PC-9 (cell line): Measurements from ENCODE around the gene APOB. TPM values are rescaled to one million over a fixed set of nuclear protein-coding genes. Genes with fewer than 3 reads are reported as not detected.
A peak's percentile ranks its signal among the peaks of the same experiment; 100 is the strongest.

Experiments used
- BruUV-seq: library from RNA; stranded (reverse); fragments of 400-500 nt; replicated peaks from 2 replicates; lab custom pipeline; 2021; lab: Mats Ljungman, UMichigan
- CTCF ChIA-PET: fragments of 300-600 bp; sonication (Branson Sonifier 250); formaldehyde crosslinking; loops from one replicate; lab custom pipeline; 2022; ENCODE audit warnings: antibody characterized with exemption; lab: Charles Lee
- POLR2A ChIA-PET: fragments of 300-600 bp; sonication (Branson Sonifier 250); formaldehyde crosslinking; loops from one replicate; lab custom pipeline; 2022; ENCODE audit warnings: antibody characterized with exemption; ENCODE audit not compliant: unreplicated experiment; lab: Charles Lee
- DNase-seq, 2 experiments: peaks; one replicate each; pipeline versions ENCODE4 v3.0.0 to v3.0.0-alpha.2; 2015 to 2022; ENCODE audit warnings: mixed read lengths in 1 of 2
- H2AFZ ChIP-seq: fragments of 200-600 bp; sonication (generic); 2 replicates; pipeline ENCODE4 v1.8.1; 2017; ENCODE audit warnings: antibody characterized with exemption
- H3F3A ChIP-seq: fragments of 200-600 bp; sonication (generic); 2 replicates; pipeline ENCODE4 v1.8.1; 2017; ENCODE audit warnings: antibody characterized with exemption, mild to moderate bottlenecking, low read depth; ENCODE audit not compliant: insufficient read depth
- H3K27ac ChIP-seq: fragments of 200-600 bp; sonication (generic); 2 replicates; pipeline ENCODE4 v1.6.1; 2016; ENCODE audit warnings: mixed run types
- H3K27me3 ChIP-seq: fragments of 200-600 bp; sonication (generic); 2 replicates; pipeline ENCODE4 v1.6.1; 2016; ENCODE audit warnings: low read depth, mixed run types; ENCODE audit not compliant: insufficient read depth
- H3K36me3 ChIP-seq: fragments of 200-600 bp; sonication (generic); 2 replicates; pipeline ENCODE4 v1.6.1; 2016; ENCODE audit warnings: low read depth, mixed run types
- H3K4me1 ChIP-seq: fragments of 200-600 bp; sonication (generic); replicated peaks from 2 replicates; pipeline ENCODE4 v1.6.1; 2016; ENCODE audit warnings: mixed run types; ENCODE audit not compliant: insufficient read depth
- H3K4me2 ChIP-seq: fragments of 200-600 bp; sonication (generic); 2 replicates; pipeline ENCODE4 v1.6.1; 2017; ENCODE audit warnings: mixed run types
- H3K4me3 ChIP-seq: fragments of 200-600 bp; sonication (generic); 2 replicates; pipeline ENCODE4 v1.6.1; 2016; ENCODE audit warnings: mixed run types
- H3K79me2 ChIP-seq: fragments of 200-600 bp; sonication (generic); 2 replicates; pipeline ENCODE4 v1.6.1; 2017; ENCODE audit warnings: low read depth, mixed run types
- H3K9me2 ChIP-seq: fragments of 200-600 bp; sonication (generic); 2 replicates; pipeline ENCODE4 v1.8.1; 2017; ENCODE audit warnings: mild to moderate bottlenecking; ENCODE audit not compliant: insufficient read depth
- H3K9me3 ChIP-seq: fragments of 200-600 bp; sonication (generic); 2 replicates; pipeline ENCODE4 v1.8.1; 2016; ENCODE audit warnings: low read depth; ENCODE audit not compliant: insufficient read depth
- H4K20me1 ChIP-seq: fragments of 200-600 bp; sonication (generic); 2 replicates; pipeline ENCODE4 v1.8.1; 2017; ENCODE audit not compliant: insufficient read depth
- EZH2 ChIP-seq: fragments of 200-600 bp; sonication (generic); IDR thresholded peaks from 2 replicates; pipeline ENCODE4 v1.8.0; 2017; ENCODE audit warnings: antibody characterized with exemption, low read depth
- intact Hi-C: fragments of 100-400 bp; cut with micrococcal nuclease; formaldehyde crosslinking; loops from one replicate; pipeline ENCODE4 v1.10.0; 2022; ENCODE audit not compliant: unreplicated experiment
- total RNA-seq: library from RNA; stranded (reverse); gene quantifications from 2 replicates; pipeline ENCODE4 v1.2.3, GENCODE V29; 2021
- TF ChIP-seq, protein P1 (sequence below): fragments of 200-600 bp; sonication (generic); conservative IDR thresholded peaks from 2 replicates; pipeline ENCODE4 v1.6.1; 2017; ENCODE audit warnings: mixed run types, antibody characterized with exemption, mild to moderate bottlenecking, moderate library complexity

APOB gene
- total RNA-seq, 1 experiment from 2014 or later: not detected

DNA sequence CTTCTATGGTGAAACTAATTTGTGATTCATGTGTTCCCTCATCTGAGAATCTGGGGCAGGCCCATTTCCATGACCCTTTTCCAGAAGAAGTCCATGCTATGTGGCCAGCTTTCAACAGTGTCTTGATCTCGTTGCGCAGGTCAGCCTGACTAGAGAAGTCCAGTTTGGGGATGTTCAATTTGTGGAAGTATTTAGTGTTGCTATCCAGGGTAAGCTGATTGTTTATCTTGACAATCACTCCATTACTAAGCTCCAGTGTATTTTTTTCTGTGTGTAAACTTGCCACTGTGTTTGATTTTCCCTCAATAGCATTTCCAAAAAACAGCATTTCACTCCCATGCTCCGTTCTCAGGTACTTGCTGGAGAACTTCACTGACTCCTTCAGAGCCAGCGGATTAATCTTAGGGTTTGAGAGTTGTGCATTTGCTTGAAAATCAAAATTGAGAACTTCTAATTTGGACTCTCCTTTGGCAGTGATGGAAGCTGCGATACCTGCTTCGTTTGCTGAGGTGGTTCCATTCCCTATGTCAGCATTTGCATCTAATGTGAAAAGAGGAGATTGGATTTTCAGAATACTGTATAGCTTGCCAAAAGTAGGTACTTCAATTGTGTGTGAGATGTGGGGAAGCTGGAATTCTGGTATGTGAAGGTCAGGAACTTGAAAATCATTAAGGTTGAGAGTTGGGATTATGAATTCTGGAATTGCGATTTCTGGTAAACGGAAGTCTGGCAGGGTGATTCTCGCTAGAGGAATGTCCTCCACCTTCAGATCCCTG lies 35.7 kb downstream of the APOB start:
- Histone ChIP-seq H3F3A (no peaks in the 10 kb centered on the region), H3K4me2 (no peak overlapping the region), H3K9me3 (0 out of 2 replicates have a peak, but pooled peaks cover 5% of the 10 kb centered on the region), H3K9me2 (no peaks in the 10 kb centered on the region), H3K4me3 (no peak overlapping the region), H4K20me1 (no peaks in the 10 kb centered on the region; the same call in 1 of the 2 replicates), H3K27ac (no peak overlapping the region), H3K36me3 (no peaks in the 10 kb centered on the region), H2AFZ (no peak overlapping the region), H3K79me2 (no peaks in the 10 kb centered on the region), H3K27me3 (peaks cover 83% of the 10 kb centered on the region), H3K4me1 (no peaks in the 10 kb centered on the region)
- intact Hi-C loops: no loop called here
- ChIA-PET POLR2A (no interaction called here), CTCF (interaction anchor here (0.5 kb wide), 1 partner anchor 597 kb away, joined by 3 read pairs; no protein-coding TSS in a partner anchor)
- BruUV-seq: no TSS peak
- DNase-seq: peak in 1 of 2 experiments; percentile 17
- no peak for TF ChIP-seq EZH2
- TF ChIP-seq, protein P1, sequence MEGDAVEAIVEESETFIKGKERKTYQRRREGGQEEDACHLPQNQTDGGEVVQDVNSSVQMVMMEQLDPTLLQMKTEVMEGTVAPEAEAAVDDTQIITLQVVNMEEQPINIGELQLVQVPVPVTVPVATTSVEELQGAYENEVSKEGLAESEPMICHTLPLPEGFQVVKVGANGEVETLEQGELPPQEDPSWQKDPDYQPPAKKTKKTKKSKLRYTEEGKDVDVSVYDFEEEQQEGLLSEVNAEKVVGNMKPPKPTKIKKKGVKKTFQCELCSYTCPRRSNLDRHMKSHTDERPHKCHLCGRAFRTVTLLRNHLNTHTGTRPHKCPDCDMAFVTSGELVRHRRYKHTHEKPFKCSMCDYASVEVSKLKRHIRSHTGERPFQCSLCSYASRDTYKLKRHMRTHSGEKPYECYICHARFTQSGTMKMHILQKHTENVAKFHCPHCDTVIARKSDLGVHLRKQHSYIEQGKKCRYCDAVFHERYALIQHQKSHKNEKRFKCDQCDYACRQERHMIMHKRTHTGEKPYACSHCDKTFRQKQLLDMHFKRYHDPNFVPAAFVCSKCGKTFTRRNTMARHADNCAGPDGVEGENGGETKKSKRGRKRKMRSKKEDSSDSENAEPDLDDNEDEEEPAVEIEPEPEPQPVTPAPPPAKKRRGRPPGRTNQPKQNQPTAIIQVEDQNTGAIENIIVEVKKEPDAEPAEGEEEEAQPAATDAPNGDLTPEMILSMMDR: no peak

DNA sequence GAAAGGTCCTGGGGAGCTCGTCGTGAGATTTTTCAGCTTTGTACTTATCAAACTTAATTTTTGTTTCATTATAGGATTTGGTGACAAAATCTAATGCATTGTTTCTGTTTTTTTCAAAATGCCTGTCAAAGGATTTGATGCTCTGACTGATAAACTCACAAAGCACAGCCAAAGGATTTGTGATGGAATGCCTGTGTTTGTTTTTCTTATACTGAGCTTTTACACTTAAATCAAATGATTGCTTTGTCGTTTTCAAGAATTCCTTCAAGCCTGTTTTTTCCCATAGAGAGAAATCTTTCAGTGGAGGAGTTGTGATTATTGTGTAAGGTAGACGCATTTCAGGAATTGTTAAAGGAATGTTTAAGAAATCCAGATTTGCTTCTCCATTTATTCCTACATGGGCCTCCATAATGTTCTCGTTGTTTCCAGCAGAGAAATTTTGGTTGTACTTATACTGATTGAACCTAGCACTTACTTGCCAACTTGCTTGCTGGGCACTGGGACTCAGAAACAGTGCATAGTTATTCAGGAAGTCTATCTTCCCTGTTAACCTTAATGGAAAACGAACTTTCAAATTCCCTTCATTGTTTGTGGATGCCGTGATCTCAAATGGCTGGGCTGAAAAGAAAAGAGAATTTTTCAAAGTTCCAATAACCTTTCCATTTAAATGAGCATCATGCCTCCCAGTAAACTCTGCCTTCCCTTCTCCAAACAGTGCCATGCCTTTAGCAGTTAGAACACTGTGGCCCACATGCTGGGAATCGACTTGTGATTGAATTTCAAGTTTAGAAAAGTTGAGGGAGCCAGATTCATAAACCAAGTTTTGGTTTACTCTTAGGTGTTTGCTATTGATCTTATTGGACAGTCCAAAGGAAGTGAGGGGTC lies 36.5 kb downstream of the APOB start:
- Histone ChIP-seq H3K4me2 (no peak overlapping the region), H3K27ac (no peak overlapping the region), H2AFZ (no peak overlapping the region), H3K9me2 (no peaks in the 10 kb centered on the region), H3K9me3 (0 out of 2 replicates have a peak, but pooled peaks cover 5% of the 10 kb centered on the region), H4K20me1 (no peaks in the 10 kb centered on the region), H3K4me1 (no peaks in the 10 kb centered on the region), H3K79me2 (no peaks in the 10 kb centered on the region), H3F3A (no peaks in the 10 kb centered on the region), H3K27me3 (peaks cover 89% of the 10 kb centered on the region), H3K4me3 (no peak overlapping the region), H3K36me3 (no peaks in the 10 kb centered on the region)
- peak in 1 of 2 experiments; percentile 12 for DNase-seq
- CTCF ChIA-PET: no interaction called here
- no peak for TF ChIP-seq EZH2
- TF ChIP-seq, protein P1: no peak
- intact Hi-C loops: no loop called here
- POLR2A ChIA-PET: no interaction called here
- no TSS peak for BruUV-seq

DNA sequence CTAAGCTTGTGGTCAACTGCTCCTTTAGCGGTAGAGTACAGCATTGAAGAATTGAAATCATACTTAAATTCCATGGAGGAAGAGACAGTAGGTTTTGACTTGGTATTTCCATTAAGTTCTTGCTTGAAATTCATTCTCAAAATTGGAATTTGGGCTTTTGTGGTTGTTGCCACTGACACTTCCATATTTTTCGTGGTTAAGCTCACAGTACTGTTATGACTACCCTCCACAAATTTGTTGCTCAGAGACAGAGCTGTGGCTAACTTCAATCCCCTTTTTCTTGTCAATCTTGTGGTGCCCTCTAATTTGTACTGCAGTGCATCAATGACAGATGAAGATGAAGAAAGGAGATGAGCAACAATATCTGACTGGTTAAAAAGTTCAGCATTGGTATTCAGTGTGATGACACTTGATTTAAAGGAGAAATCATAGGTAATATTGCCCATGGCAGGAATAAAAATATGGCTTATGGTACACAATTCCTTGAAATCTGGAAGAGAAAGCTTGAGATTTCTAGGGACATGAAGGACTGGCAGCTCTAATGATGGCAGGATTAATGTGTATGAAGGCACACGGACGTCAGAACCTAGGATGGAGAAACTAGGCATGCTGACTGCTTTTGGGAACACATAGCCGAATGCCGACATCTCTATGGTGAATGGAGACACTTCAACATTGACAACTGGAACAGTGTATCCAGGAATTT lies 37.3 kb downstream of the APOB start:
- Histone ChIP-seq H3K27ac (no peak overlapping the region), H3K9me3 (0 out of 2 replicates have a peak, but pooled peaks cover 5% of the 10 kb centered on the region), H3K79me2 (no peaks in the 10 kb centered on the region), H3K9me2 (no peaks in the 10 kb centered on the region), H3K4me3 (no peak overlapping the region), H3K4me2 (no peak overlapping the region), H2AFZ (no peak overlapping the region), H3K4me1 (no peaks in the 10 kb centered on the region), H3K27me3 (peaks cover 86% of the 10 kb centered on the region), H3F3A (no peaks in the 10 kb centered on the region), H3K36me3 (no peaks in the 10 kb centered on the region), H4K20me1 (no peaks in the 10 kb centered on the region)
- no peak for DNase-seq
- BruUV-seq: no TSS peak
- ChIA-PET CTCF (no interaction called here), POLR2A (no interaction called here)
- TF ChIP-seq, protein P1: no peak
- TF ChIP-seq EZH2: no peak
- intact Hi-C loops: no loop called here
